Stimulated activated CD4-positive, alpha-beta T cell treated with anti-CD3 and anti-CD28 coated beads, Interleukin-4, amount 100 ng/mL, for 4 hours (primary cell): Measurements from ENCODE around the gene CBX4.
"Not testable (repeated sequence)": the region's sequence is repeated elsewhere in the genome, so short reads cannot be mapped to it uniquely, and the experiment has no call there.

Experiments
- DNase-seq, 2 experiments: peaks; one replicate each; pipeline ENCODE4 v3.0.0-alpha.2; 2020

CBX4 gene

DNA sequence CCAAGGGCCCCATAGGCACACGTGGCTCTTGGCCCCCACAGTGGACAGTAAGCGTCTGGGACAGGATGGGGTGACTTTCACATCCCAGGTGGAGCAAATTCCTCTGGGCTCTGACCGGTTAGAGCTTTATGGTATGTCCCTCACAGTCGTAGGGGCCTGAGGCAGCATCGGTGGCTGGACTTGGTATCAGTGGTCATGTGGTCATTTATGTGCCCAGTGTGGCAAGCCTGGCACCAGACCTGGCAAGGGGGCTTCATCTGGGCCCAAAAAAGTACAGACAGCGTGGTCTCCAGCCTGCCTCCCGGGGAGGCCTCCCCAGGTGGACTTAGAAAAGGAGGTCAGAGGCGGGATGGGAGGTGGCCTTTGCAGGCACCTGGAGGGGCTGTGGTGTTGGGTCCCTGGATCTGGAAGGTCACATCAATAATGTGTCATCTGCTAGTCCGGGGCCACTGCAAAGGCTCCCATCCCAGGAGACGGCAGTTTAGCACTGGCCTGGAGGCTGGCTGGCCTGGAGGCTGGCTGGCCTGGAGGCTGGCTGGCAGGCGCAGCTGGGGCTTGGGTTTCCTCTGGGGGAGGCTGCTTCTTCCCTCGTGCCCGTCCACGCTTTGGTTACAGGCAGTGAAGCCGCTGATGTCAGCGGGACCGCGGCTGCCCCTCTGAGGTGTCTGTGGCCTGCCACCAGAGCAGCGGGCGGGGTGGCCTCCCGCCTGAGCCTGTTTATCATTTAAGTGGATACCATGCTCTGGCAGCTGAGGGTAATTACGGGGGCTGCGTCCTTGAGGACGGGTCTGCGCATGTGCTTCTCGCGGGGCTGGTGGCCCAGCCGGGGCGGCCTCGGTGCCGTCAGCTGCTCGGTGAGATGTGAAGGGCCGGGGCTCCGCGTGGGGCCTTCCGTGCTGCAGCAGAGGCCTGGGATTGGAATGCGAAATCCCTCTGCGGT is 20.7 kb upstream of the CBX4 start:
- DNase-seq, result no peak

DNA sequence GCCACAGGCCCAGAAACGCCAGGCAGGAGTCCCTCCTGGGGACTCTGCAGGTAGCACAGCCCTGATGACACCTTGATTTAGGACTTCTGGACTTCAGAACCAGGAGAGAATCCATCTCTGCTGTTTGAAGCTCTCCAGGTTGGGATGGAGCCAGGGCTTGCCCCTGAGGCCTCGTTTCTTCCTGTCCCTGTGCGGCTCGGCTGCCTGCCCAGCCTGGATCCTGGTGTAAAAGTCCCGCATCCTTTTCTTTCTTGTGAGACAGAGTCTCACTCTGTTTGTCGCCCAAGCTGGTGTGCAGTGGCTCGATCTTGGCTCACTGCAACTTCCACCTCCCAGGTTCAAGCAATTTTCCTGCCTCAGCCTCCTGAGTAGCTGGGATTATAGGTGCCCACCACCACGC is 17.9 kb upstream of the CBX4 start:
- DNase-seq, result no peak

DNA sequence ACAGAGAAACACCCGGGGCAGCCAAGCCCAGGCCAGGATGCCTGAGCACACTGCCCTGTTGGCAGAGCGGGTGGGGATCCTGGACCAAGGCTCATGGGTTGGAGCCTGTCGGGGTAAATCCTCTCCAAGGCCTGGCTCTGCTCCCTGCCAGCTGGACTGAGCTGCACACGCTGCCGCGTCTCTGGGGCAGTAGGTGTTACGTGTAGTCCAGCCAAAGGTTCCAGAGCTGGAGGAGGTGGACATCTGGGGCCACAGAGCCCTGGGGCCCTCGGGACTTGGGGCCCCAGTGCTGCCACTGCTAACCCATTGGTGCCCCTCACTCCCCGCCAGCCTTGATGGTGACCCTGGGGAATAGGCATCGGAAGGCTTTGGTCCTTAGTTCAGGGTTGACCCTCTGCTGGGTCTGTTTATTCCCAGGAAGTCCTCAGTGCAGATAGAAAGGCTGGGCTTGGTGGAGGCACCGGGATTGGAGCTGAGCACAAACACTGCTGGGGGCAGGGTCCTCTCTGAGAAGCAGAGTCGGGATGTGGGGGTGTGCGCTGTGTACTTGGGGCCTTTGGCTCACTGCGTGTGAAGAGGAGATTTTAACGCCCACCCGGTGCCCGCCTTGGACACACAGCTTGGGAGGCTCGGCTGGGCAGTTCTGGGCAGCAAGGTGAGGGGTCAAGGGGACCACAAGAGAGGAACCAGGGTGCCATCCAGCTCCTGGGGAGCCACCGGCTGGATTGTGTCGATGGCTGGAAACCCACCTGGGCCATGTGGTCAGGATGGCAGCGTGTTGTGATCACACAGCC is 16.3 kb upstream of the CBX4 start:
- DNase-seq, result no peak

DNA sequence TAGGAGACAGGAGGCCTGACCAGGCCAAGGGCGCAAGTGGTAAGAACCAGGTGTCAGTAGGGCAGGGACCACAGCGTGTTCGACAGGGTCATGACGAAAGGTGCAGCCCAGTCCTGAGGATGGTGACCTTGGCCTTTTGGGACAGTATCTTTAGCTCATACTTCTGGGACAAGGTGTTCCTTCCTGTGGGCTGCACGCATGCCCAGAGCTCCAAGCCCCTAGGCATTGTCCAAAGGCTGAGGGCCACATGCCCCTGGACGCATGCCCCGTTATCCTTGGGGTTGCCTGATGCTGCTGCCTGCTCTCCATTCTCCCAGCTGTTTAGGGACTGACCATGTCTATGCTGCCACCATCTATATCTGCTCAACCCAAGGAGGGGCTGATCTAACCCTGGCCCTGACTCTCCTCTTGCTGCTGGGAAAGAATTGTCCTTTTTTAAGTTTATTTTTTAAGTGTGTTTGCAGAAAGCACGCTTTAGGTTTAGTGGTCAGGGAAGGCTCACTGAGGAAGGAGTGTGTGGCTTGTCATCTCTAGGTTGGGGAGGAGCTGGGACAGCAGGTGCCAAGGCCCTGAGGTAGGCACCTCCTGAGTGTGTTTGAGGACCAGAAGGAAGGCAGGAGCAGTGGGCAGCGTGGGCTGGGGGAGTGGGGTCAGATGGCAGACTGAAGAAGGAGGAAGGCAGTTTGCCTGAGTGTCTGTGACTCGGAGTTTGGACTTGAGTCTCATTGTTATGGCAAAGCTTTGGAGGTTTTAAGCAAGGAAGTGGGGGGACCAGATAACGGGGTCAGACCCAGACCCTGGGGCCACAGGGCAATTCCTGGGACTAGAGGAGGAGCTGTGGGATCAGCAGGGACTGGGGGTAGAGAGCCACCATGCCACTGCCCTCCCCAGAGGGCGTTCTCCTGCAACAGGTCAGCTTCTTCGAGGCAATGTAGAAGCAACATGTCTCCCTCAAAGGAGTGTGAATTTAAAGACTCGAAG is 15.1 kb upstream of the CBX4 start:
- no peak for DNase-seq

DNA sequence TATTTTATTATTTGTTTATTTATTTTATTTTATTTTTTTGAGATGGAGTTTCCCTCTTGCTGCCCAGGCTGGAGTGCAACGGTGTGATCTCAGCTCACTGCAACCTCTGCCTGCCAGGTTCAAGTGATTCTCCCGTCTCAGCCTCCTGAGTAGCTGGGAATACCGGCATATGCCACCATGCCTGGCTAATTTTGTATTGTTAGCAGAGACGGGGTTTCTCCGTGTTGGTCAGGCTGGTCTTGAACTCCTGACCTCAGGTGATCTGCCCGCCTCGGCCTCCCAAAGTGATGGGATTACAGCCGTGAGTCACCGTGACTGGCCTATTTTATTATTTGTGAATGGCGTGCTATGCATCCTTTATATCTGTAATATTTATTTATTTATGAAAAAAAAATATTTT is 13.9 kb upstream of the CBX4 start:
- not testable (repeated sequence) for DNase-seq

DNA sequence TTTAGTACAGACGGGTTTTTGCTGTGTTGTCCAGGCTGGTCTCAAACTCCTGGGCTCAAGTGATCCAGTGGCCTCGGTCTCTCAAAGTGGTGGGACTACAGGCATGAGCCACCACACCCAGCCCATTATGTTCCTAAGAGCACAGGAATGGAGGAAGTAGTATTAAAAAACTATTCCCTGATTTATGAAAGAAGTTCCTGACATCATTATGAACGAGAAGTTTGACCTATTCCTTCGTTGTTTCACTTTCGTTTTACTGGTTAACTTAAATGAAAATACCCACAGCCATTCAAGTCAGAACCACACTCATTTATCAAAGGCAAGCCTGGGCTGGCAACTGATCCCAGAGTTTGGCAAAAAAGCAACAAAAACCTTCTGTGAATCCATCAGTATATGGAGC is 13.5 kb upstream of the CBX4 start:
- DNase-seq, result no peak

DNA sequence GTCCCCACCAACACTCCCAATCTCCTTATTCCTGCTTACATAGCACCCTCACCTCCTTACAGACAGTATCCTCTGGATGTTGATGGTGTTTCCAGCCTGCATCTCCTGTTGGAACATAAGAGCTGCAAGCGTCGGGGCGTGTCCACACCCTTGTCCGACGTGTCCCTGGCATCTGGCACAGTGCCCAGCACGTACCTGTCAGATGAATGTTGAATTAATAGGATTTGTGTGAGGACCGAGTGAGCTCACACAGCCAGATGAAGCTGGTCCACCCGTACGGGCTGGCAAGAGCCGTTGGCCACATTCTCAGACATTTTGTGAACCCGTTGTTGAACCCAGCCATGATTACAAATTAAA is 12.2 kb upstream of the CBX4 start:
- no peak for DNase-seq

DNA sequence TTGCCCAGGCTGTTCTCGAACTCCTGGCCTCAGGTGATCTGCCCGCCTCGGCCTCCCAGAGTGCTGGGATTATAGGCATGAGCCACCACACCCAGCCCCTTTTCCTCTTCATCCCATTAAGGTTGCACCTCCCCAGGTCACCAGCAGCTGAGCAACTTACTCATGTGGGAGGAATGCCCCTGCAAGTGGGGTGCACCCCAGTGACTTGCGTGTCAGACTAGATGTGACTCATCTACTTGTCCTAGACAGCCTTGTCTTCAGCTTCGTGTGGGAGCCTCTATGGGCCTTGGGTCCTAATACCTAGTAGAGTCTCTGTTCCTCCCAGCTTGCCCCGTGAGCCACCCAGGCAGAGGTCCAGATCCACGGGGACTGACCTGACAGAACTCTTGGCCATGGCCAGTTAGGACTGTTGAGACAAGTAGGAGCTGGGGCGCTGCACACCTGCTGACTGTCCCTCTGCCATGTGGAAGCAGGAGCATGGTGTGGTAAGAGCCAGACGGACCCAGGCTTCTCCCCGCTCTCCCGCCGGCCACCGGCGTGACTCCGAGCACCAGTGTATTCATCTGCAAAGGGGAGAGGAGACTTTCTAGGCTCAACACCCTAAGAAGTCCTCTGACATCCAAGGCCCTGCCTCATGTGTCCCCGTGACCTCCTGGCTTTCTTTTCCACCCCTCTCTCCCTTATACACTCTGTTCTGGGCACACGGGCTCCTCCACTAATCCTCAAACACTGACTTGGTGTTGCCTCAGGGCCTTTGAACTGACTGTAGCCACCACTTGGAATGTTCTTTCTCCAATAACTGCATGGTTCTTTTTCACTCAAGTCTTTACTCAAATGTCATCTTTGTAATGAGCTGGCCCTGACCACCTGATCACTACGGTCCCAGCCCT is 11.6 kb upstream of the CBX4 start:
- peak in 1 of 2 experiments; percentile 30 for DNase-seq

DNA sequence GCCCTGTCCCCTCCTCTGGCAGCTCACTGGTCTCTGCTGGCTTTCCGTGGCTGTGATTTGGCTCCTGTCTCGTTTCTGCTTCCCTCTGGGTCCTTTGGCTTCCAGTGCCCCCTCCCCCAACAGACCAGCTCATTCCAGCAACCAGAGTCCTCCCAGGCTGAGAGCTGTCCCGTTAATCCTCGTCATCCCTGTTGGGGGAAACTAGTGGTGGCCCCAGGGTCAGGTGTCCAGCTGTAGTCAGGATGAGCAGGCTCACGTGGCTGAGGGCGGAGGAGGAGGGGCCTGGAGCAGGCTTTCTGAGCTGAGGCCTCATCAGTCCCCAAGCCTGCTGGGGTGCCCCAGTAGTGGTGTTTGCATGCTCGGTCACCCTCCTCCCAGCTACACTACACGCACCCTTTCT is 10.7 kb upstream of the CBX4 start:
- DNase-seq, result no peak

DNA sequence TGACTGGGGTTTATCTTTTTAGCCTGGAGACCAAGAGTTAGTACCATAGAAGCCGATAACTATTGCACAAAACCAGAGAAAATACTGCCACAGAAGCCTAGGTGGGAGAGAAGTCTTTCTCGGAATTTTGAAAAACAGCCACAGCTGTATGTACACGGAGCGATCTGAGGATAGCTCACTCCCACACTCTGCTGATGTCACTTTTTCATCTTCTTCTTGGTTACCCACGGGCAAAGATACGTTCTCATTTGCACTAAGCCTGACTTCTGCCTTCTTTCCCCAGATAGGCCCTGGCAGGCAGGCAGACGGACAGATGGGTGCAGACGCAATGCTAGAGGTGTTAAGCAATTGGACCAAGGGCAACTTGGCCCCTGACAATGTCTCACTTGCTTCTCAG is 9.1 kb upstream of the CBX4 start:
- DNase-seq, result no peak

DNA sequence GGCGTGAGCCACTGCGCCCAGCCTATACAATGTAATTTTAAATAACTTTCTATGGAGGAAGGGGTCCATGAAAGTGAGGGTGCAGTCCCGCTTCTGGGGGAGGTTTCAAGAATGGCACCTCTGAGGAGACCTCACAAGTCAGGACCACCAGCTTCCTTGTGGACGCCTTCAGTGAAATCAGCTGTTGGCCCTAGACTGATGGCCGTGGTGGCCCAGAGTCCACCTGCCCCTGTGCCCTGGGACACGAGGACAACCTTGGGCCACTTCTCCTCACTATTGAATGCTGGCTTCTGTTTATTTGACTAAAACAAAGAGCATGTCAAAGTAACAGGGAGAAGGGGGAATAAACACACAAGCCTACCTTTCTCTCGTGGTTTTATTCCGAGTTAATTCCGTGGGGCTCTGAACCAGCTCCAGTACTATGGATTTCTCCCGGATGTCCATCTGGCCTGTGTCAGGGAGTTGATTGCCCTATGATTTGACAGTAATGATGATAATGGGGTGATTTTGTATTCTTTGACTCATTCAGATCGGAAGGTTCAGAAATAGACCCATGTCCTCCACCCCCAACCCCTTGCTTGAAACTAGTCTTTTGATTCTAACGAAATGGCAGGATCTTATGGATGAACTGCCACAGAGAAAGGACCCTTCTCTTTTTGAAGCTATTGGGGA is 8.6 kb upstream of the CBX4 start:
- no peak for DNase-seq

DNA sequence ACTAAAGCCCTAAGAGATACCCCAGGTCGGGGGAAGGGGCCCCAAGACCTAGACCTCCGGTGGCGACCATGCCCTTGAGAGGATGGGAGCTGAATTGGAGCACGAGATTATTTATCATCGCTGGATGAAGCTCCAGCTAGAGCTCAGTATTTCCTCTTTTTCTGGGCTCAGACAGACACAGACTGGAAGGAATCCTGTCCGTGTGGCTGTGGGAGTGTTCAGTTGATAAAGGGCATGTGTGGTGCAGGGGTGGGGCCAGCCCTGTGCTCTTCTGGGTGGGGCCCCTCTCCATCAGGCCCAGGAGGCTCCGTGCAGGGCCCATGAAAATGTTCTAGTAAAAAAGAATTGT is 6.3 kb upstream of the CBX4 start:
- no peak for DNase-seq

DNA sequence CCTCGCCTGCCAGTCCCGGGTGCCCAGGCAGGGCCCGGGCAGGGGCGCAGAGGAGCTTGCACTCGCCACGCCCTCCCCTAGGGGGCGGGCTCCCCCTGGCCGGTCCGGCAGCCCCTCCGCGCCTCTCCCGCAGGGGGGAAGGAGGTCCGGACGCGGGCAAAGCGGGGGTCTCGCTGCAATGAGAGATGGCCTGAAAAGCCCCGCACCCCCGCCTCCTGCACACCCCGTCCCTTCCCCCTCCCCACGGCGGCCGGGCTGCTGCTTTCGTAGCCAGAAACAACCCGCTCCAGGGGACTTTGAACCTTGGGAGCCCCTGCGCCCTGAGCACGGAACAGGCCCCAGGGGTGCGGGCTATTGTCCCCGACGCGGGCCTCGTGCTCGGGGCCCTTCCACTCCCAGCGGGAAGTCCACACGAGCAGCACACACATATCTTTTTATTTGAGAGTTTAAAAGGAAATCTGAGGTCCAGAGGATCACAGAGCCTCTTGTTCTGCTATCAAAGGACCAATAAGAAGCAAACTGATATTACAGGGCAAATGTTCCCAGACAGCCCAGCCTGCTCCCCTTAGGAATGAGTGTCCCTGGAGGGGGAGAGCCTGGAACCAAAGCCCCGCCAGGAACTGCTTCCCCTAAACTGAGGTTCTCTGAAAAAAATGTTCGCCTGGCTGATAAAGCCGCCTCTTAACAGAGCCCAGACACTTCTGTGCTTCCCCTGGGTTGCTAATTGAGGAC is 5.8 kb upstream of the CBX4 start:
- peak; percentile 26 to 54 for DNase-seq

DNA sequence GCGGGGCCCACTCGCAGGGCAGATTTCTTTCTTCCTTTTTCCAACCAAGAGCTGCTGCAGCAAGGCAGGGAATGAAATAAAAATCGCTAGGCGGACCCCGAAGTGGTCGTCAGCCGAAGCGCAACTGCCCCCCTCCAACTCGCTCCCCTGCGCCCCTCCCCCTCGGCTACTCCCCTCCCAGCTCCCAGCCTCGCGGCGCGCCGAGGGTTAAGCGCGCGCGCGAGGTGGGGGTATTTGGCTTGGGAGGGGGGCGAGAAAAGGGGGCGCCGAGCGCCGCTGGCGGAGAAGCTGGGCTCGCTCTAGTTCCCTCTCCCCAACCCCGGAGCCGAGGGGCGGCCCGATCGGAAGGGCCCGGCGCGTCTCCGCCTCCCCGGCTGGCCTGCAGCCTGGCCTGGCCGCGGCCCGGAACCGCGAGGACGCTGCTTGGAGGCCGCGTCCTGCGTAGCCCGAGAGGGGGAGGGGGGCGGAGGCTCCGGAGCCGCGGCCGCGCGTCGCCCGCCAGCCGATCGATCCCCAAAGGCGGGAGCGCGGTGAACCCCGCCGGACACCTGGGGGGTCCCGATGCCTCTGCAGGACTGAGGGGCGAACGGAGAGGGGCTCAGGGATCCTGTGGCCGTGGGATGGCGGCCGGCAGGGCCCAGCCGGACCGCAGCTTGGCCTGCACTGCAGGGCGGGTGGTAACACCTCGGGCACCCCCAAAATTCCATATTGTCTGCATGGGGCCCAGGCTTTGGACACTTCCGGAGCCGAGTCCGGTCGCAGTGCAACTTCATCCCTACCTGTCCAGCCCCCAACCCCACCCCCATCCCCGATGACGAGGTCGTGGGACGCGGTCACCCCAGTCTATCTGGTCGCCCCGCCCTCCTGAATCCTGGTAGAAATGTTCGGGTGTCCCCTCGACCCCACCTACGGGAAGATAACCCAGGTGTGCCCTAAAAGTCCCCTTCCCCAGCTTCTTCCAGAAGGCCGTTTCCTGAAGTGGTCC is 4.9 kb upstream of the CBX4 start:
- no peak for DNase-seq

DNA sequence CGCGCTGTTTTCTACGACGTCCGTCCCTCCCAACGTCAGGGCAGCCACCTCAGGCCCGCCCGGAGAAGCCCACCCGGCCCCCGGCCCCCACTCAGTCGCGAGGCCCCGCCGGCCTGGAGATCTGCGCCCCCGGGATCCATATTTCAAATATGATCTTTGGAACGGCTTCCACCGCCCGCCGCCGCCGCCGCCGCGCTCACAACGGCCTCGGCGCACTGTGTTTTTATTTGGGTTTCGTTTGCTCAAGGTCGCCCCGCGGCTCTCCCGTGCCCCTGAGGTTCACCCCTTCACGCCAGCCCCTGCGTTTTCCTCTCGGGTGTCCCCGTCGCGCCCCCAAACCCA is 4.2 kb upstream of the CBX4 start:
- DNase-seq, result no peak

DNA sequence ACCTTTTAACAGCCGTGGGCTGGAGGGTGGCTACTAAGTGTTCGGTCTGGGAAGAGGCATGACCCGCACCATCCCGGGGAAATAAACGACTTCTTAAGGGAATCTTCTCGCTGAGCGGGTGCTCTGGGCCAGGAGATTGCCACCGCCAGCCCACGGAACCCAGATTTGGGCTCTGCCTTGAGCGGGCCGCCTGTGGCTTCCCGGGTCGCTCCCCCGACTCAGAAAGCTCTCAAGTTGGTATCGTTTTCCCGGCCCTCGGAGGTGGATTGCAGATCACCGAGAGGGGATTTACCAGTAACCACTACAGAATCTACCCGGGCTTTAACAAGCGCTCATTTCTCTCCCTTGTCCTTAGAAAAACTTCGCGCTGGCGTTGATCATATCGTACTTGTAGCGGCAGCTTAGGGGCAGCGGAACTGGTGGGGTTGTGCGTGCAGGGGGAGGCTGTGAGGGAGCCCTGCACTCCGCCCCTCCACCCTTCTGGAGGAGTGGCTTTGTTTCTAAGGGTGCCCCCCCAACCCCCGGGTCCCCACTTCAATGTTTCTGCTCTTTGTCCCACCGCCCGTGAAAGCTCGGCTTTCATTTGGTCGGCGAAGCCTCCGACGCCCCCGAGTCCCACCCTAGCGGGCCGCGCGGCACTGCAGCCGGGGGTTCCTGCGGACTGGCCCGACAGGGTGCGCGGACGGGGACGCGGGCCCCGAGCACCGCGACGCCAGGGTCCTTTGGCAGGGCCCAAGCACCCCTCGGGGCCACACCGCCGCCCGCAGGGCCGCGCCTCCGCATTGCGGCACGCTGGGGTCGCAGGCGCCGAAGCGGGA is 3.6 kb upstream of the CBX4 start:
- peak in 1 of 2 experiments; percentile 17 for DNase-seq

DNA sequence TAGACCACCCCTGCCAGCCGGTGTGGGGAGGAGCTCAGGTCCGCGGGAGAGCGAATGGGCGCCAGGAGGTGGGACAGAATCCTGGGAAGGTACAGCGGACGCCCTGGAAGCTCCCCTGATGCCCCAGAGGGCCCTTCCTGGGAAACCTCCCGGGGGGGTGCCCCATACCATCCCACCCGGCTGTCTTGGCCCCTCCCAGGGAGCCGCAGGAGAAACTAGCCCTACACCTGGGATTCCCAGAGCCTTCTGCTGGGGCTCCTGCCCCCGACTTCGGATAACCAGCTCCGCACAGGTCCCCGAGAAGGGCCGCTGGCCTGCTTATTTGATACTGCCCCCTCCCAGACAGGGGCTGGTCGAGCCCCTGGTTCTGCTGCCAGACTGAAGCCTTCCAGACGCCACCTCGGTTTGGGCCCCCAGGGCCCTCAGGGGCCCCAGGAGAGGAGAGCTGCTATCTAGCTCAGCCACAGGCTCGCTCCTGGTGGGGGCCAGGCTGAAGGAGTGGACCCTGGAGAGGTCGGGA is 3.0 kb upstream of the CBX4 start:
- DNase-seq, result no peak

DNA sequence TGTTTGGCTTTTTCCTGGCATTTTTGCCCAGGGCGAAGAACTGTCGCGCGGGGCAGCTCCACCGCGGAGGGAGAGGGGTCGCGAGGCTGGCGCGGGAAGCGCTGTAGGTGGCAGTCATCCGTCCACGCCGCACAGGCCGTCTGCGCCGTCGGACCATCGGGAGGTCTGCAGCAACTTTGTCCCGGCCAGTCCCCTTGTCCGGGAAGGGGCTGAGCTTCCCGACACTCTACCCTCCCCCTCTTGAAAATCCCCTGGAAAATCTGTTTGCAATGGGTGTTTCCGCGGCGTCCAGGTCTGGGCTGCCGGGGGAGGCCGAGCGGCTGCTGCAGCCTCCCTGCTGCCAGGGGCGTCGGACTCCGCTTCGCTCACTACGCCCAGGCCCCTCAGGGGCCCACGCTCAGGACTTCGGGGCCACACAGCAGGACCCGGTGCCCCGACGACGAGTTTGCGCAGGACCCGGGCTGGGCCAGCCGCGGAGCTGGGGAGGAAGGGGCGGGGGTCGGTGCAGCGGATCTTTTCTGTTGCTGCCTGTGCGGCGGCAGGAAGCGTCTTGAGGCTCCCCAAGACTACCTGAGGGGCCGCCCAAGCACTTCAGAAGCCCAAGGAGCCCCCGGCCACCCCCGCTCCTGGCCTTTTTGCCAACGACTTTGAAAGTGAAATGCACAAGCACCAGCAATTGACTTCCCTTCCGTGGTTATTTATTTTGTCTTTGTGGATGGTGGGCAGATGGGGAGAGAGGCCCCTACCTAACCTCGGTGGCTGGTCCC is 2.3 kb upstream of the CBX4 start:
- DNase-seq, result no peak
